Prostate gland (tissue), 2 donors: ENCODE data around the gene DDX55. TPM values are rescaled to one million over a fixed set of nuclear protein-coding genes. Genes with fewer than 3 reads are reported as not detected.

Experiments
- DNase-seq: peaks from one replicate; pipeline ENCODE4 v3.0.0-alpha.2; 2019; ENCODE audit warnings: low spot score
- H3K27ac ChIP-seq, 2 donors: fragments of 200-600 bp; sonication (generic); 2 replicates each; pipeline ENCODE4 v1.5.1; 2017 to 2019
- H3K27me3 ChIP-seq: fragments of 200-600 bp; sonication (generic); replicated peaks from 2 replicates; pipeline ENCODE4 v1.5.1; 2019; ENCODE audit not compliant: insufficient read depth
- H3K36me3 ChIP-seq, 2 donors: fragments of 200-600 bp; sonication (generic); 1 replicate in 1 of 2; 2 replicates in 1 of 2; pipeline versions ENCODE4 v1.5.1 to v1.8.1; 2017 to 2019
- H3K4me1 ChIP-seq: fragments of 200-600 bp; sonication (generic); replicated peaks from 2 replicates; pipeline ENCODE4 v1.5.1; 2019
- H3K4me3 ChIP-seq, 2 donors: fragments of 200-600 bp; sonication (generic); 2 replicates each; pipeline ENCODE4 v1.5.1; 2017 to 2019
- H3K9me3 ChIP-seq: fragments of 200-600 bp; sonication (generic); 2 replicates; pipeline ENCODE4 v1.5.1; 2017
- POLR2A ChIP-seq: fragments of 450-650 bp; IDR thresholded peaks from one replicate; pipeline ENCODE4 v1.6.1; 2016; ENCODE audit warnings: antibody characterized with exemption, mild to moderate bottlenecking
- POLR2AphosphoS5 ChIP-seq: sonication (generic); formaldehyde crosslinking; IDR thresholded peaks from one replicate; pipeline ENCODE4 v1.6.1; 2017; ENCODE audit warnings: antibody characterized with exemption
- WGBS: methylation state at CpG from one replicate; pipeline ENCODE4 v1.1.5; 2018; 5-methylcytosine and 5-hydroxymethylcytosine counted together
- intact Hi-C: fragments of 100-400 bp; cut with DNase I; formaldehyde crosslinking; loops from one replicate; pipeline ENCODE4 v1.14.2; 2022
- total RNA-seq, 2 donors: library from RNA; depleted of rRNA; stranded (reverse); fragments of >200 nt; gene quantifications; one replicate each; pipeline ENCODE4 v1.1.0, GENCODE V29; 2016
- TF ChIP-seq, protein P1 (sequence below), 4 experiments: fragments of 200-600 bp in 2 of 4; fragments of 450-650 bp in 2 of 4; sonication (generic) in 2 of 4; IDR thresholded peaks; 1 replicate in 3 of 4; 2 replicates in 1 of 4; pipeline ENCODE4 v1.5.1; 2016 to 2019; ENCODE audit warnings: antibody characterized with exemption in 4 of 4, mild to moderate bottlenecking in 2 of 4, moderate library complexity in 2 of 4

Gene DDX55
- total RNA-seq, 2 donors from 2014 or later, result 13.7 to 24.4 TPM

DNA sequence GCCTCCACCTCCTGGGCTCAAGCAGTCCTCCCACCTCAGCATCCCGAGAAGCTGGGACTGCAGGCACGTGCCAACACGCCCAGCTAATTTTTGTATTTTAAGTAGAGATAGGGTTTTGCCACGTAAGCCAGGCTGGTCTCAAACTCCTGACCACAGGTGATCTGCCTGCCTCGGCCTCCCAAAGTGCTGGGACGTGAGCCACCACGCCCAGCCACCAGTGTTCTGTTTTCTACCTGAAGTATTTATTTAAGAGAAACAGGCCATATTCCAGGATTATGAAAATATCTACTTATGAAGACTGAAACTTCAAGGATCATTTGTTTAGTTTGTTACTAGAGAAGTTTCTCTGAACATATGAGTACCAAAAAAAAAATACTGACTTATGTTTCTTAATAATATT is 42.0 kb downstream of the DDX55 start:
- Histone ChIP-seq H3K36me3 (peaks cover 4 to 8% of the 10 kb centered on the region in 2 donors), H3K27me3 (no peaks in the 10 kb centered on the region), H3K4me3 (no peak overlapping the region), H3K4me1 (no peaks in the 10 kb centered on the region), H3K27ac (no peak overlapping the region), H3K9me3 (no peaks in the 10 kb centered on the region)
- TF ChIP-seq, protein P1, sequence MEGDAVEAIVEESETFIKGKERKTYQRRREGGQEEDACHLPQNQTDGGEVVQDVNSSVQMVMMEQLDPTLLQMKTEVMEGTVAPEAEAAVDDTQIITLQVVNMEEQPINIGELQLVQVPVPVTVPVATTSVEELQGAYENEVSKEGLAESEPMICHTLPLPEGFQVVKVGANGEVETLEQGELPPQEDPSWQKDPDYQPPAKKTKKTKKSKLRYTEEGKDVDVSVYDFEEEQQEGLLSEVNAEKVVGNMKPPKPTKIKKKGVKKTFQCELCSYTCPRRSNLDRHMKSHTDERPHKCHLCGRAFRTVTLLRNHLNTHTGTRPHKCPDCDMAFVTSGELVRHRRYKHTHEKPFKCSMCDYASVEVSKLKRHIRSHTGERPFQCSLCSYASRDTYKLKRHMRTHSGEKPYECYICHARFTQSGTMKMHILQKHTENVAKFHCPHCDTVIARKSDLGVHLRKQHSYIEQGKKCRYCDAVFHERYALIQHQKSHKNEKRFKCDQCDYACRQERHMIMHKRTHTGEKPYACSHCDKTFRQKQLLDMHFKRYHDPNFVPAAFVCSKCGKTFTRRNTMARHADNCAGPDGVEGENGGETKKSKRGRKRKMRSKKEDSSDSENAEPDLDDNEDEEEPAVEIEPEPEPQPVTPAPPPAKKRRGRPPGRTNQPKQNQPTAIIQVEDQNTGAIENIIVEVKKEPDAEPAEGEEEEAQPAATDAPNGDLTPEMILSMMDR (IDR thresholded peaks at IDR 0.05), result no peak
- no peak for TF ChIP-seq POLR2A
- no peak for TF ChIP-seq POLR2AphosphoS5
- intact Hi-C loops, result no loop called here
- 77% methylated on average over 7 of the region's 7 CpGs for WGBS
- DNase-seq, result no peak

DNA sequence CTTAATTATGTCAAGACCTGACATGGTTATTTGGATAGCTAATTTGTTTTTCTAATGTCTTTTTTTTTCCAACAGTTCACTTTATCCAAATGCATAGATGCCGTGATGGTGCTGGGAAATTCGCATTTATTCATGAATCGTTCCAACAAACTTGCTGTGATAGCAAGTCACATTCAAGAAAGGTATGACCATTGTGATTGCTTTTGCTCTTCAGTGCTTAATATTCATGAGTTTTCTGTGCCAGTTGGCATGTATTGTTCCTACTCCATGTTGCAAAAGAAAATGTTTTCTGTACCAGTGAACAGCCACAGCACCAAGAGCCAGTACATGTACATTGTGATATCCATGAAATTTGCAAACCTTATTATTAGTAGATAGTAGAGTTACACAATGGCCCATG is 43.5 kb downstream of the DDX55 start:
- Histone ChIP-seq H3K36me3 (peaks cover 4 to 8% of the 10 kb centered on the region in 2 donors), H3K9me3 (no peaks in the 10 kb centered on the region), H3K27ac (no peak overlapping the region), H3K4me1 (no peaks in the 10 kb centered on the region), H3K27me3 (no peaks in the 10 kb centered on the region), H3K4me3 (no peak overlapping the region)
- DNase-seq, result no peak
- WGBS, result 97% methylated on average over 3 of the region's 3 CpGs
- intact Hi-C loops, result no loop called here
- no peak for TF ChIP-seq POLR2AphosphoS5

DNA sequence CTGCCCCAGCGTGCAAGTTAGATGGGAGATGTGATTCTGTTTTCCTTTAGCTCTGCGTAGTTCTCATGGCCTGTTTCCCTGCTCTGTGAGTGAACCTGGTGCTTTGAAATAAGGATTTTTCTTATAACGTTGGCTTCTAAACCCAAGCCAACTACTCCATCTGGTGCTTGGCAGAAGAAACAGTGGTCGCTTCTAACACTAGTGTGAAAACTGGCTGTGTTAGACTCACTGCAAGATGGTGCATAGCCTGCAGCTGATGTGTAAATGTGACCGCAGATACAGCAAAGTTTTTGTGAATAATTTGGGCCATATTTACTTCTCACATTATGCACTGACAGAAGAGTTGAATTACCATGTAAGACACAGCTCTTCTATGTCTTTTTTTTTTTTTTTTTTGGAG is 44.0 kb downstream of the DDX55 start:
- intact Hi-C loops, result no loop called here
- WGBS, result 81% methylated on average over 5 of the region's 5 CpGs
- no peak for DNase-seq

DNA sequence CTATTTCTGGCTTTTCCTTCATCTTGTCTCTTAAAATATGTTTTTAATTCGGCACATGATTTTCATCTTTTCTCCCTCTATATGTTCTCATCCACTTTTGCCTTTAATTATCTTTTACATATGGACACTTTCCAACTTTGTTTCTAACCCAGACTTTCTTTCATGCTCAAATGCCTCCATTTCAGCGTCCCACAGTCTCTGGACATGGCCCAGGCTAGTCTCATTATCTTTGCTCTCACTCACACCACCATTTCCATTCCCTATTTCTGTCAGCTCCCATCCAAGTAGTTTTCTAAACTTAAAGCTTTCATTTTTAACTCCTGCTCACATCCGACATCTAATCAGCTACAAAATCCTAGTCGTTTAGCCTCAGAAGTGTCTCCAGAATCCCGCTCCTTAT is 46.5 kb downstream of the DDX55 start:
- TF ChIP-seq POLR2A (no peak), POLR2AphosphoS5 (no peak)
- TF ChIP-seq, protein P1 (IDR thresholded peaks at IDR 0.05), result no peak
- Histone ChIP-seq H3K4me1 (no peaks in the 10 kb centered on the region), H3K27ac (no peak overlapping the region), H3K36me3 (peaks cover 4 to 8% of the 10 kb centered on the region in 2 donors), H3K4me3 (no peak overlapping the region), H3K27me3 (no peaks in the 10 kb centered on the region), H3K9me3 (no peaks in the 10 kb centered on the region)
- intact Hi-C loops, result no loop called here
- WGBS, result 91% methylated on average over 5 of the region's 5 CpGs
- no peak for DNase-seq

More for the DNA sequence above, 44.0 kb downstream of the DDX55 start:
- no peaks in the 10 kb centered on the region for H3K4me1 ChIP-seq
- no peak overlapping the region for H3K27ac ChIP-seq
- TF ChIP-seq POLR2AphosphoS5 (no peak), POLR2A (no peak)
- TF ChIP-seq, protein P1 (IDR thresholded peaks at IDR 0.05), result no peak
- no peaks in the 10 kb centered on the region for H3K9me3 ChIP-seq
- no peaks in the 10 kb centered on the region for H3K27me3 ChIP-seq
- peaks cover 4 to 8% of the 10 kb centered on the region in 2 donors for H3K36me3 ChIP-seq
- H3K4me3 ChIP-seq, result no peak overlapping the region

DNA sequence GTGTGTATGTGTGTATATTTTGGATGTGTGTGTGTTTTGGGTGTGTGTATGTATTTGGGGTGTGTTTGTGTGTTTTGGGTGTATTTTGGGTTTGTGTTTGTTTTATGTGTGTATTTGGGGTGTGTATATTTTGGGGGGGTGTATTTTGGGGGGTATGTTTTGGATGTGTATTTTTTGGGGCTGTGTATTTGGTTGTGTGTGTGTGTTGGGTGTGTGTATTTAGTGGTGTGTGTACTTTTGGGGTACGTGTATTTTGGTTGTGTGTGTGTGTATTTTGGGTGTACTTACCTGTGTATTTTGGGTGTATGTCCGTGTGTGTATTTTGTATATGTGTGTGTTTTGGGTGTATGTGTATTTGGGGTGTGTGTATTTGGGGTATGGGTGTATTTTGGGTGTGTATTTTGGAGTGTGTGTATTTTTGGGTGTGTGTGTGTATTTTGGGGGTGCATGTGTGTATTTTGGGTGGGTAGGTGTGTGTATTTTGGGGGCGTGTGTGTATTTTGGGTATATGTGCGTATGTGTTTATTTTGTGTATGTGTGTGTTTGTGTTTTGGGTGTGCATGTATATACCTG is 52.3 kb downstream of the DDX55 start:
- H3K4me1 ChIP-seq, result no peaks in the 10 kb centered on the region
- TF ChIP-seq POLR2A (no peak), POLR2AphosphoS5 (no peak)
- TF ChIP-seq, protein P1 (IDR thresholded peaks at IDR 0.05), result no peak
- H3K9me3 ChIP-seq, result no peaks in the 10 kb centered on the region
- no peak overlapping the region for H3K4me3 ChIP-seq
- 70% methylated on average over 4 of the region's 4 CpGs for WGBS
- H3K36me3 ChIP-seq, result no peaks in the 10 kb centered on the region
- intact Hi-C loops, result no loop called here
- no peaks in the 10 kb centered on the region for H3K27me3 ChIP-seq
- no peak for DNase-seq
- no peak overlapping the region for H3K27ac ChIP-seq
